Trophoblast cell (in vitro differentiated cells and primary cell): Measurements from ENCODE around the gene SUN1. TPM values are rescaled to one million over a fixed set of nuclear protein-coding genes. Genes with fewer than 3 reads are reported as not detected.
A peak's percentile ranks its signal among the peaks of the same experiment; 100 is the strongest.

Experiments used
- DNase-seq, 2 donors: peaks; one replicate each; pipeline ENCODE4 v3.0.0-alpha.2; 2016
- H2AFZ ChIP-seq: 2 replicates; pipeline ENCODE4 v1.6.1; 2013; ENCODE audit warnings: low read length, moderate library complexity, mild to moderate bottlenecking; ENCODE audit not compliant: insufficient read depth, poor library complexity
- H2AK5ac ChIP-seq: 2 replicates; pipeline ENCODE4 v1.6.1; 2013; ENCODE audit warnings: mild to moderate bottlenecking, low read length
- H2BK120ac ChIP-seq: 2 replicates; pipeline ENCODE4 v1.6.1; 2013; ENCODE audit warnings: low read length, mild to moderate bottlenecking, moderate library complexity; ENCODE audit not compliant: insufficient read depth, poor library complexity
- H2BK12ac ChIP-seq: 2 replicates; pipeline ENCODE4 v1.6.1; 2013; ENCODE audit warnings: mild to moderate bottlenecking, low read length, moderate library complexity
- H2BK5ac ChIP-seq: 2 replicates; pipeline ENCODE4 v1.6.1; 2013; ENCODE audit warnings: low read length, low read depth, moderate library complexity, mild to moderate bottlenecking; ENCODE audit not compliant: poor library complexity
- H3K14ac ChIP-seq: 2 replicates; pipeline ENCODE4 v1.6.1; 2013; ENCODE audit warnings: mild to moderate bottlenecking, low read length
- H3K18ac ChIP-seq: 2 replicates; pipeline ENCODE4 v1.6.1; 2013; ENCODE audit warnings: mild to moderate bottlenecking, low read length
- H3K23ac ChIP-seq: 2 replicates; pipeline ENCODE4 v1.6.1; 2013; ENCODE audit warnings: low read length
- H3K27ac ChIP-seq: 2 replicates; pipeline ENCODE4 v1.5.1; 2013; ENCODE audit warnings: low read depth, mild to moderate bottlenecking, inconsistent platforms, low read length, moderate library complexity
- H3K27me3 ChIP-seq: 2 replicates; pipeline ENCODE4 v1.6.1; 2013; ENCODE audit warnings: inconsistent platforms, mild to moderate bottlenecking, low read length, moderate library complexity; ENCODE audit not compliant: insufficient read depth
- H3K36me3 ChIP-seq, 2 experiments: 1 replicate in 1 of 2; 2 replicates in 1 of 2; pipeline ENCODE4 v1.6.1; 2013; ENCODE audit warnings: low read length in 2 of 2, mild to moderate bottlenecking in 2 of 2, moderate library complexity in 1 of 2; ENCODE audit not compliant: insufficient read depth in 2 of 2, control insufficient read depth in 1 of 2
- H3K4ac ChIP-seq: 2 replicates; pipeline ENCODE4 v1.6.1; 2013; ENCODE audit warnings: low read depth, mild to moderate bottlenecking, low read length, moderate library complexity
- H3K4me1 ChIP-seq, 2 experiments: 1 replicate in 1 of 2; 2 replicates in 1 of 2; pipeline ENCODE4 v1.6.1; 2013; ENCODE audit warnings: low read length in 2 of 2, mild to moderate bottlenecking in 2 of 2, moderate library complexity in 1 of 2; ENCODE audit not compliant: insufficient read depth in 2 of 2, control insufficient read depth in 1 of 2
- H3K4me2 ChIP-seq: 2 replicates; pipeline ENCODE4 v1.6.1; 2013; ENCODE audit warnings: inconsistent platforms, mild to moderate bottlenecking, low read length, moderate library complexity
- H3K4me3 ChIP-seq: 2 replicates; pipeline ENCODE4 v1.5.1; 2013; ENCODE audit warnings: mild to moderate bottlenecking, low read depth, low read length, inconsistent platforms
- H3K79me1 ChIP-seq: one replicate; pipeline ENCODE4 v1.6.1; 2013; ENCODE audit warnings: low read length
- H3K79me2 ChIP-seq: 2 replicates; pipeline ENCODE4 v1.6.1; 2013; ENCODE audit warnings: low read length, mild to moderate bottlenecking; ENCODE audit not compliant: control insufficient read depth, insufficient read depth, poor library complexity
- H3K9ac ChIP-seq: 2 replicates; pipeline ENCODE4 v1.6.1; 2013; ENCODE audit warnings: mild to moderate bottlenecking, low read length
- H3K9me3 ChIP-seq: 2 replicates; pipeline ENCODE4 v1.6.1; 2013; ENCODE audit warnings: low read depth, mild to moderate bottlenecking, control low read depth, inconsistent platforms, low read length; ENCODE audit not compliant: insufficient read depth
- H4K12ac ChIP-seq: 2 replicates; pipeline ENCODE4 v1.6.1; 2013; ENCODE audit warnings: low read depth, mild to moderate bottlenecking, low read length, moderate library complexity
- H4K8ac ChIP-seq: 2 replicates; pipeline ENCODE4 v1.6.1; 2013; ENCODE audit warnings: low read depth, mild to moderate bottlenecking, low read length, moderate library complexity
- H4K91ac ChIP-seq: one replicate; pipeline ENCODE4 v1.6.1; 2013; ENCODE audit warnings: low read depth, mild to moderate bottlenecking, low read length, moderate library complexity
- WGBS: extraction: QIAGEN DNeasy Blood & Tissue Kit; methylation state at CpG from one replicate; pipeline ENCODE4 v1.1.7; 2013; ENCODE audit warnings: missing lambda C conversion rate; ENCODE audit not compliant: insufficient read length, insufficient coverage; ENCODE audit errors: extremely low coverage; 5-methylcytosine and 5-hydroxymethylcytosine counted together
- polyA plus RNA-seq: library from polyadenylated mRNA; stranded (reverse); fragments of 200-250 nt; gene quantifications from 2 replicates; pipeline ENCODE4 v1.2.3, GENCODE V29; 2013

Gene SUN1
- polyA plus RNA-seq = 85.9 and 88.3 TPM in 2 replicates

- no peak within 1 kb of the TSS for H3K23ac ChIP-seq
- H3K9ac ChIP-seq = no peak within 1 kb of the TSS
- H3K27me3 ChIP-seq = no peaks in the 10 kb centered on the region
- peak within 1 kb of the TSS; percentile 64 for H2BK5ac ChIP-seq
- peak within 1 kb of the TSS; percentile 83 for H2BK12ac ChIP-seq
- no peak within 1 kb of the TSS for H2BK120ac ChIP-seq
- peak within 1 kb of the TSS; percentile 65 for H3K18ac ChIP-seq
- peak; percentile 52 to 59 for DNase-seq
- peaks cover 2% of the 10 kb centered on the region for H3K9me3 ChIP-seq
- no peak within 1 kb of the TSS for H3K4me3 ChIP-seq
- H2AFZ ChIP-seq = no peak within 1 kb of the TSS
- H3K4me2 ChIP-seq = peak within 1 kb of the TSS; percentile 47
- H3K14ac ChIP-seq = peak within 1 kb of the TSS; percentile 77
- WGBS = no CpG with 5 or more reads among the region's 24 CpGs
- peak within 1 kb of the TSS; percentile 45 for H4K91ac ChIP-seq
- peak within 1 kb of the TSS; percentile 42 for H2AK5ac ChIP-seq
- H3K79me1 ChIP-seq = peaks cover 2% of the 10 kb centered on the region
- H3K36me3 ChIP-seq = peaks cover 11 to 14% of the 10 kb centered on the region in 2 experiments
- peaks cover 6% of the 10 kb centered on the region for H3K79me2 ChIP-seq
- H3K4me1 ChIP-seq = peaks cover 21 to 24% of the 10 kb centered on the region in 2 experiments
- peak within 1 kb of the TSS; percentile 91 for H3K27ac ChIP-seq
- no peak within 1 kb of the TSS for H4K12ac ChIP-seq
- H3K4ac ChIP-seq = peak within 1 kb of the TSS; percentile 47
- H4K8ac ChIP-seq = no peak within 1 kb of the TSS
Observed at GRCh38 chr7:832167-832967, at the start of gene SUN1. TSS of gene SUN1 (plus strand) at chr7:832476. CDS start at chr7:832525, 49 bp downstream.

DNA sequence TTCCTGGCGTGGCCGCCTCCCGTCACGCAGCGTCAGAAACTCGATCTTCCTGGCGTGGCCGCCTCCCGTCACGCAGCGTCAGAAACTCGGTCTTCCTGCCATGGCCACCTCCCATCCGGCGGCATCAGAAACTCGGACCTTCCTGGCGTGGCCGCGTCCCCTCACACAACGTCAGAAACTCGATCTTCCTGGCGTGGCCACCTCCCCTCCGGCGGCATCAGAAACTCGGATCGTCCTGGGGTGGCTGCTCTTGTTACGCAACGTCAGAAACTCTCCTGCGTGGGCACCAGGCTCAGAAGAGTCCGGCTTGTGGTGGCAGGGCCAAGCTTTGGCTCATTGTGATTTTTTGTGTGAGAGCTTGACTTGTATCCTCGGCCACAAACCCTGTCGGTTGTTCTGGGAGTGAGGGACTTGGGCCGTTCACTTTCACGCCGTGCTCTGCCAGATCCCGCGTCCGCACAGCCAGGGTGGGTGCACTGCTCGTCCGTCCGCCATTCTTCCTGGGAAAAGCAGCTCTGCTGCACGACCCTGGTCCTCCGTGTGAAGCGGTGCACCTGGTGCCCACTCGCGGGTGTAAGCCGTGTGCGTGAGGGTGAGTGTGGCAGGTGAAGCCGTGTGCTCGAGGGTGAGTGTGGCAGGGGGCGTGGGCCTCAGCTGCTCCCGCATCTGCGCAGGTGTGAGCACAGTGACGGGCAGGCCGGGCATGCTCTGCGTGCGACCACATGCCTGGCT, 49.4 kb upstream of the SUN1 start:
- H3K4me1 ChIP-seq = no peaks in the 10 kb centered on the region
- H4K91ac ChIP-seq = no peak overlapping the region
- no peak for DNase-seq
- H3K14ac ChIP-seq = no peak overlapping the region
- no peak overlapping the region for H2BK120ac ChIP-seq
- no peak overlapping the region for H3K4me3 ChIP-seq
- H3K9ac ChIP-seq = no peak overlapping the region
- no peaks in the 10 kb centered on the region for H3K27me3 ChIP-seq
- WGBS = no CpG with 5 or more reads among the region's 56 CpGs
- H3K36me3 ChIP-seq = peaks cover 49 to 57% of the 10 kb centered on the region in 2 experiments
- no peak overlapping the region for H3K4ac ChIP-seq
- H3K79me2 ChIP-seq = no peaks in the 10 kb centered on the region
- H3K23ac ChIP-seq = no peak overlapping the region
- H3K27ac ChIP-seq = no peak overlapping the region
- H3K18ac ChIP-seq = no peak overlapping the region
- peaks cover 6% of the 10 kb centered on the region for H3K9me3 ChIP-seq
- H2BK5ac ChIP-seq = no peak overlapping the region
- H4K8ac ChIP-seq = no peak overlapping the region
- H4K12ac ChIP-seq = no peak overlapping the region
- H3K4me2 ChIP-seq = no peak overlapping the region
- H2AK5ac ChIP-seq = no peak overlapping the region
- no peaks in the 10 kb centered on the region for H3K79me1 ChIP-seq
- H2BK12ac ChIP-seq = no peak overlapping the region
- no peak overlapping the region for H2AFZ ChIP-seq

GRCh38 chr7:783556-784490, 48.5 kb upstream of the SUN1 start:
- no peak overlapping the region for H4K12ac ChIP-seq
- peaks cover 4% of the 10 kb centered on the region for H3K9me3 ChIP-seq
- no peak overlapping the region for H3K27ac ChIP-seq
- H3K4me1 ChIP-seq = no peaks in the 10 kb centered on the region
- H3K4me3 ChIP-seq = no peak overlapping the region
- H3K79me2 ChIP-seq = no peaks in the 10 kb centered on the region
- WGBS = no CpG with 5 or more reads among the region's 36 CpGs
- H4K8ac ChIP-seq = no peak overlapping the region
- no peak overlapping the region for H2BK5ac ChIP-seq
- no peaks in the 10 kb centered on the region for H3K79me1 ChIP-seq
- H3K4ac ChIP-seq = no peak overlapping the region
- H3K27me3 ChIP-seq = no peaks in the 10 kb centered on the region
- no peak overlapping the region for H2AK5ac ChIP-seq
- no peak overlapping the region for H3K9ac ChIP-seq
- no peak overlapping the region for H3K4me2 ChIP-seq
- no peak overlapping the region for H4K91ac ChIP-seq
- H3K23ac ChIP-seq = no peak overlapping the region
- H2AFZ ChIP-seq = no peak overlapping the region
- H2BK120ac ChIP-seq = no peak overlapping the region
- peaks cover 43 to 49% of the 10 kb centered on the region in 2 experiments for H3K36me3 ChIP-seq
- DNase-seq = no peak
- no peak overlapping the region for H3K14ac ChIP-seq
- no peak overlapping the region for H2BK12ac ChIP-seq
- H3K18ac ChIP-seq = no peak overlapping the region

GRCh38 chr7:784971-785370, 47.3 kb upstream of the SUN1 start:
- Histone ChIP-seq H3K36me3 (peaks cover 34 to 39% of the 10 kb centered on the region in 2 experiments), H3K9me3 (peaks cover 4% of the 10 kb centered on the region), H3K27ac (no peak overlapping the region), H4K91ac (no peak overlapping the region), H2BK12ac (no peak overlapping the region), H3K14ac (no peak overlapping the region), H2AFZ (no peak overlapping the region), H3K79me2 (no peaks in the 10 kb centered on the region), H3K9ac (no peak overlapping the region), H3K27me3 (no peaks in the 10 kb centered on the region), H3K4me3 (no peak overlapping the region), H2AK5ac (no peak overlapping the region), H4K12ac (no peak overlapping the region), H3K4me1 (no peaks in the 10 kb centered on the region), H3K18ac (no peak overlapping the region), H3K4me2 (no peak overlapping the region), H2BK120ac (no peak overlapping the region), H3K79me1 (no peaks in the 10 kb centered on the region), H4K8ac (no peak overlapping the region), H2BK5ac (no peak overlapping the region), H3K4ac (no peak overlapping the region), H3K23ac (no peak overlapping the region)
- no peak for DNase-seq
- WGBS = no CpG with 5 or more reads among the region's 21 CpGs
